ENCODE measurements around the gene SLC7A6. TPM values are rescaled to one million over a fixed set of nuclear protein-coding genes. Genes with fewer than 3 reads are reported as not detected.

The SLC7A6 gene
- total RNA-seq, 2 experiments from 2014 or later, result 53.1 to 79.5 TPM

GRCh38 chr16:68348639-68349445 lies 84.5 kb downstream of the SLC7A6 start:
- Histone ChIP-seq H3K79me2 (ENCODE audit: insufficient read depth, low read depth, low read length) (no peaks in the 10 kb centered on the region), H3K36me3 (ENCODE audit: insufficient read depth, low read length) (peaks cover 94% of the 10 kb centered on the region), H3K9me3 (ENCODE audit: low read length) (no peaks in the 10 kb centered on the region), H2AFZ (ENCODE audit: low read length) (no peak overlapping the region), H3K4me1 (ENCODE audit: insufficient read depth, low read length, poor library complexity, severe bottlenecking) (no peaks in the 10 kb centered on the region), H4K20me1 (ENCODE audit: insufficient read depth, low read length) (no peaks in the 10 kb centered on the region), H3K4me2 (ENCODE audit: low read length) (no peak overlapping the region), H3K9me2 (ENCODE audit: insufficient read depth, low read length) (no peaks in the 10 kb centered on the region), H3K4me3 (ENCODE audit: low read depth, low read length, poor library complexity, severe bottlenecking) (no peak overlapping the region), H3K27ac (ENCODE audit: low read depth, low read length, poor library complexity, severe bottlenecking) (no peak overlapping the region)
- TF ChIP-seq EZH2phosphoT487 (IDR thresholded peaks at IDR 0.05; ENCODE audit: borderline replicate concordance, low read depth, low read length), result no peak
- no TSS peak for BruUV-seq (replicated peaks)
- DNase-seq (ENCODE audit: low spot score), result no peak
- POLR2A ChIA-PET, result interaction anchor here (0.7 kb wide), 1 partner anchor 48 kb away, joined by 3 read pairs; no protein-coding TSS in a partner anchor
- intact Hi-C loops (cut with micrococcal nuclease; ENCODE audit: unreplicated experiment), result no loop called here
- CTCF ChIA-PET (ENCODE audit: unreplicated experiment), result no interaction called here

GRCh38 chr16:68349838-68350410 lies 85.6 kb downstream of the SLC7A6 start:
- H4K20me1 ChIP-seq (ENCODE audit: insufficient read depth, low read length), result no peaks in the 10 kb centered on the region
- no peak overlapping the region for H3K27ac ChIP-seq (ENCODE audit: low read depth, low read length, poor library complexity, severe bottlenecking)
- no TSS peak for BruUV-seq (replicated peaks)
- intact Hi-C loops (cut with micrococcal nuclease; ENCODE audit: unreplicated experiment), result no loop called here
- H3K36me3 ChIP-seq (ENCODE audit: insufficient read depth, low read length), result peaks cover 93% of the 10 kb centered on the region
- H3K4me3 ChIP-seq (ENCODE audit: low read depth, low read length, poor library complexity, severe bottlenecking), result no peak overlapping the region
- no peak overlapping the region for H3K4me2 ChIP-seq (ENCODE audit: low read length)
- H3K79me2 ChIP-seq (ENCODE audit: insufficient read depth, low read depth, low read length), result no peaks in the 10 kb centered on the region
- no peak overlapping the region for H2AFZ ChIP-seq (ENCODE audit: low read length)
- CTCF ChIA-PET (ENCODE audit: unreplicated experiment), result no interaction called here
- TF ChIP-seq EZH2phosphoT487 (IDR thresholded peaks at IDR 0.05; ENCODE audit: borderline replicate concordance, low read depth, low read length), result no peak
- TF ChIP-seq, protein P1, sequence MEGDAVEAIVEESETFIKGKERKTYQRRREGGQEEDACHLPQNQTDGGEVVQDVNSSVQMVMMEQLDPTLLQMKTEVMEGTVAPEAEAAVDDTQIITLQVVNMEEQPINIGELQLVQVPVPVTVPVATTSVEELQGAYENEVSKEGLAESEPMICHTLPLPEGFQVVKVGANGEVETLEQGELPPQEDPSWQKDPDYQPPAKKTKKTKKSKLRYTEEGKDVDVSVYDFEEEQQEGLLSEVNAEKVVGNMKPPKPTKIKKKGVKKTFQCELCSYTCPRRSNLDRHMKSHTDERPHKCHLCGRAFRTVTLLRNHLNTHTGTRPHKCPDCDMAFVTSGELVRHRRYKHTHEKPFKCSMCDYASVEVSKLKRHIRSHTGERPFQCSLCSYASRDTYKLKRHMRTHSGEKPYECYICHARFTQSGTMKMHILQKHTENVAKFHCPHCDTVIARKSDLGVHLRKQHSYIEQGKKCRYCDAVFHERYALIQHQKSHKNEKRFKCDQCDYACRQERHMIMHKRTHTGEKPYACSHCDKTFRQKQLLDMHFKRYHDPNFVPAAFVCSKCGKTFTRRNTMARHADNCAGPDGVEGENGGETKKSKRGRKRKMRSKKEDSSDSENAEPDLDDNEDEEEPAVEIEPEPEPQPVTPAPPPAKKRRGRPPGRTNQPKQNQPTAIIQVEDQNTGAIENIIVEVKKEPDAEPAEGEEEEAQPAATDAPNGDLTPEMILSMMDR (conservative IDR thresholded peaks at IDR 0.05; ENCODE audit: low read length), result no peak
- POLR2A ChIA-PET, result no interaction called here
- H3K4me1 ChIP-seq (ENCODE audit: insufficient read depth, low read length, poor library complexity, severe bottlenecking), result no peaks in the 10 kb centered on the region
- no peak for DNase-seq (ENCODE audit: low spot score)
- H3K9me3 ChIP-seq (ENCODE audit: low read length), result no peaks in the 10 kb centered on the region
- H3K9me2 ChIP-seq (ENCODE audit: insufficient read depth, low read length), result no peaks in the 10 kb centered on the region

GRCh38 chr16:68350813-68351350 lies 86.6 kb downstream of the SLC7A6 start:
- DNase-seq (ENCODE audit: low spot score), result no peak
- Histone ChIP-seq H3K79me2 (ENCODE audit: insufficient read depth, low read depth, low read length) (no peaks in the 10 kb centered on the region), H2AFZ (ENCODE audit: low read length) (no peak overlapping the region), H3K4me2 (ENCODE audit: low read length) (no peak overlapping the region), H4K20me1 (ENCODE audit: insufficient read depth, low read length) (no peaks in the 10 kb centered on the region), H3K9me2 (ENCODE audit: insufficient read depth, low read length) (no peaks in the 10 kb centered on the region), H3K36me3 (ENCODE audit: insufficient read depth, low read length) (peaks cover 93% of the 10 kb centered on the region), H3K4me1 (ENCODE audit: insufficient read depth, low read length, poor library complexity, severe bottlenecking) (peaks cover under 1% of the 10 kb centered on the region), H3K4me3 (ENCODE audit: low read depth, low read length, poor library complexity, severe bottlenecking) (no peak overlapping the region), H3K9me3 (ENCODE audit: low read length) (no peaks in the 10 kb centered on the region), H3K27ac (ENCODE audit: low read depth, low read length, poor library complexity, severe bottlenecking) (no peak overlapping the region)
- ChIA-PET CTCF (ENCODE audit: unreplicated experiment) (no interaction called here), POLR2A (no interaction called here)
- intact Hi-C loops (cut with micrococcal nuclease; ENCODE audit: unreplicated experiment), result no loop called here
- TF ChIP-seq, protein P1 (conservative IDR thresholded peaks at IDR 0.05; ENCODE audit: low read length), result no peak
- no peak for TF ChIP-seq EZH2phosphoT487 (IDR thresholded peaks at IDR 0.05; ENCODE audit: borderline replicate concordance, low read depth, low read length)
- BruUV-seq (replicated peaks), result no TSS peak

Small RNA genes within 50 kb of the gene (microRNA-seq; reads per million reads assigned to microRNA genes)
- gene MIR6773 (ENCODE audit: borderline replicate concordance), result not detected

Small RNA genes within 50 kb of the gene (small RNA-seq; reads per million reads assigned to genes)
- gene RNU4-30P (0.16 reads per million), gene RNU6-1262P (not detected)

Other genes with a start within 250 kb of the SLC7A6 start
- 0.72 TPM in 1 of 2 replicates, not detected in the other for gene DPEP2NB, start 248.6 kb upstream of the SLC7A6 start, total RNA-seq (2014; rRNA removed; shearing (Covaris generic))
- not detected in 2 replicates for gene DPEP2NB, start 248.6 kb upstream of the SLC7A6 start, total RNA-seq (2022)
- 27.9 and 31.4 TPM in 2 replicates for gene DDX28, start 241.3 kb upstream of the SLC7A6 start, total RNA-seq (2014; rRNA removed; shearing (Covaris generic))
- 16.9 and 18.1 TPM in 2 replicates for gene DDX28, start 241.3 kb upstream of the SLC7A6 start, total RNA-seq (2022)
- gene DUS2, start 241.2 kb upstream of the SLC7A6 start, total RNA-seq (2014; rRNA removed; shearing (Covaris generic)), result 19.9 and 20.7 TPM in 2 replicates
- gene DUS2, start 241.2 kb upstream of the SLC7A6 start, total RNA-seq (2022), result 32.4 and 34.7 TPM in 2 replicates
- gene NFATC3, start 179.2 kb upstream of the SLC7A6 start, total RNA-seq (2014; rRNA removed; shearing (Covaris generic)), result 60.9 and 73.4 TPM in 2 replicates
- 76.0 and 91.7 TPM in 2 replicates for gene NFATC3, start 179.2 kb upstream of the SLC7A6 start, total RNA-seq (2022)
- gene ESRP2, start 28.4 kb upstream of the SLC7A6 start, total RNA-seq (2014; rRNA removed; shearing (Covaris generic)), result 0.08 TPM in 1 of 2 replicates, not detected in the other
- not detected in 2 replicates for gene ESRP2, start 28.4 kb upstream of the SLC7A6 start, total RNA-seq (2022)
- gene PLA2G15, start 19.2 kb upstream of the SLC7A6 start, total RNA-seq (2014; rRNA removed; shearing (Covaris generic)), result 38.9 and 46.2 TPM in 2 replicates
- gene PLA2G15, start 19.2 kb upstream of the SLC7A6 start, total RNA-seq (2022), result 27.5 and 36.8 TPM in 2 replicates
- gene SLC7A6OS, start 46.4 kb downstream of the SLC7A6 start, total RNA-seq (2014; rRNA removed; shearing (Covaris generic)), result 28.6 and 35.2 TPM in 2 replicates
- 33.4 and 35.8 TPM in 2 replicates for gene SLC7A6OS, start 46.4 kb downstream of the SLC7A6 start, total RNA-seq (2022)
- 75.3 and 85.1 TPM in 2 replicates for gene PRMT7, start 46.5 kb downstream of the SLC7A6 start, total RNA-seq (2014; rRNA removed; shearing (Covaris generic))
- 80.4 and 85.5 TPM in 2 replicates for gene PRMT7, start 46.5 kb downstream of the SLC7A6 start, total RNA-seq (2022)
- 0.16 and 0.21 TPM in 2 replicates for gene SMPD3, start 184.0 kb downstream of the SLC7A6 start, total RNA-seq (2014; rRNA removed; shearing (Covaris generic))
- 0.51 and 0.61 TPM in 2 replicates for gene SMPD3, start 184.0 kb downstream of the SLC7A6 start, total RNA-seq (2022)

Measured in OCI-LY7 (cell line).